Adipocyte (in vitro differentiated cells): ENCODE measurements around the gene NLGN1.
"Not testable (repeated sequence)": the region's sequence is repeated elsewhere in the genome, so short reads cannot be mapped to it uniquely, and the experiment has no call there.

ENCODE experiments used
- DNase-seq: peaks from one replicate; pipeline ENCODE4 v3.0.0-alpha.2; 2015; ENCODE audit warnings: low read depth
- H3K27me3 ChIP-seq: replicated peaks from 2 replicates; pipeline ENCODE4 v1.7.0; 2013; ENCODE audit warnings: mild to moderate bottlenecking, low read length, moderate library complexity; ENCODE audit not compliant: control insufficient read depth, insufficient read depth
- H3K36me3 ChIP-seq: 2 replicates; pipeline ENCODE4 v1.7.0; 2013; ENCODE audit warnings: low read length, mild to moderate bottlenecking, moderate library complexity; ENCODE audit not compliant: control insufficient read depth, insufficient read depth, severe bottlenecking
- H3K4me1 ChIP-seq: 2 replicates; pipeline ENCODE4 v1.7.0; 2013; ENCODE audit warnings: mild to moderate bottlenecking, low read length, moderate library complexity; ENCODE audit not compliant: control insufficient read depth, insufficient read depth
- H3K4me3 ChIP-seq: 2 replicates; pipeline ENCODE4 v1.7.0; 2013; ENCODE audit warnings: mild to moderate bottlenecking, low read length, moderate library complexity
- H3K9ac ChIP-seq: 2 replicates; pipeline ENCODE4 v1.7.0; 2013; ENCODE audit warnings: mild to moderate bottlenecking, low read length, moderate library complexity
- H3K9me3 ChIP-seq: 2 replicates; pipeline ENCODE4 v1.7.0; 2013; ENCODE audit warnings: mild to moderate bottlenecking, low read length, moderate library complexity; ENCODE audit not compliant: control insufficient read depth

The NLGN1 gene

GRCh38 chr3:173430576-173430975 lies 33.0 kb downstream of the NLGN1 start:
- DNase-seq: no peak
- Histone ChIP-seq H3K27me3 (no peaks in the 10 kb centered on the region), H3K4me3 (no peak overlapping the region), H3K9ac (no peak overlapping the region), H3K4me1 (no peaks in the 10 kb centered on the region), H3K36me3 (no peaks in the 10 kb centered on the region), H3K9me3 (peaks cover 16% of the 10 kb centered on the region)

GRCh38 chr3:173439004-173439403 lies 41.5 kb downstream of the NLGN1 start:
- H3K9ac ChIP-seq: no peak overlapping the region
- DNase-seq: no peak
- no peaks in the 10 kb centered on the region for H3K27me3 ChIP-seq
- no peaks in the 10 kb centered on the region for H3K36me3 ChIP-seq
- H3K4me1 ChIP-seq: no peaks in the 10 kb centered on the region
- no peak overlapping the region for H3K4me3 ChIP-seq
- no peaks in the 10 kb centered on the region for H3K9me3 ChIP-seq

DNA sequence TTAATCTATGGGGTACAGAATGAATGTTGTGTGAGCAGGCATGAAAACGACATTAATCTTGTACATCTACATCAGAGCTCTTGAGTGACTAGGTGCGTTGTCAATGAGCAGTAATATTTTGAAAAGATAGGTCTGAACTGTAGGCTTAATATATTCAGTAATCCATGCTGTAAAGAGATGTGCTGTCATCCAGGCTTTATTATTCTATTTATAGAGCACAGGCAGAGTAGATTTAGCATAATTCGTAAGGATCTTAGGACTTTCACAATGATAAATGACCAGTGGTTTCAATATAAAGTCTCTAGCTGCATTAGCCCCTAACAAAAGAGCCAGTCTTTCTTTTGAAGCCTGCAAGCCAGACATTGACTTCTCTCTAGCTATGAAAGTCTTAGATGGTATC lies 43.0 kb downstream of the NLGN1 start:
- no peaks in the 10 kb centered on the region for H3K36me3 ChIP-seq
- no peak for DNase-seq
- no peak overlapping the region for H3K9ac ChIP-seq
- no peaks in the 10 kb centered on the region for H3K27me3 ChIP-seq
- no peak overlapping the region for H3K4me3 ChIP-seq
- H3K9me3 ChIP-seq: no peaks in the 10 kb centered on the region
- no peaks in the 10 kb centered on the region for H3K4me1 ChIP-seq

DNA sequence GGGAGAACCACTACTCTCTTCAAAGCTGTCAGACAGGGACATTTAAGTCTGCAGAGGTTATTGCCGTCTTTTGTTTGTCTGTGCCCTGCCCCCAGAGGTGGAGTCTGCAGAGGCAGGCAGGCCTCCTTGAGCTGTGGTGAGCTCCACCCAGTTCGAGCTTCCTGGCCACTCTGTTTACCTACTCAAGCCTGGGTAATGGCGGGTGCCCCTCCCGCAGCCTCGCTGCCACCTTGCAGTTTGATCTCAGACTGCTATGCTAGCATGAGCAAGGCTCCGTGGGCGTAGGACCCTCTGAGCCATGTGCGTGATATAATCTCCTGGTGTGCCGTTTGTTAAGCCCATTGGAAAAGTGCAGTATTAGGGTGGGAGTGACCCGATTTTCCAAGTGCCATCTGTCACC lies 54.0 kb downstream of the NLGN1 start:
- not testable (repeated sequence) for H3K4me1 ChIP-seq, H3K27me3 ChIP-seq, H3K36me3 ChIP-seq, H3K9me3 ChIP-seq, H3K9ac ChIP-seq, H3K4me3 ChIP-seq, DNase-seq

GRCh38 chr3:173463250-173463649 lies 65.7 kb downstream of the NLGN1 start:
- H3K9ac ChIP-seq: no peak overlapping the region
- no peaks in the 10 kb centered on the region for H3K27me3 ChIP-seq
- H3K9me3 ChIP-seq: no peaks in the 10 kb centered on the region
- no peaks in the 10 kb centered on the region for H3K36me3 ChIP-seq
- no peaks in the 10 kb centered on the region for H3K4me1 ChIP-seq
- DNase-seq: no peak
- H3K4me3 ChIP-seq: no peak overlapping the region

DNA sequence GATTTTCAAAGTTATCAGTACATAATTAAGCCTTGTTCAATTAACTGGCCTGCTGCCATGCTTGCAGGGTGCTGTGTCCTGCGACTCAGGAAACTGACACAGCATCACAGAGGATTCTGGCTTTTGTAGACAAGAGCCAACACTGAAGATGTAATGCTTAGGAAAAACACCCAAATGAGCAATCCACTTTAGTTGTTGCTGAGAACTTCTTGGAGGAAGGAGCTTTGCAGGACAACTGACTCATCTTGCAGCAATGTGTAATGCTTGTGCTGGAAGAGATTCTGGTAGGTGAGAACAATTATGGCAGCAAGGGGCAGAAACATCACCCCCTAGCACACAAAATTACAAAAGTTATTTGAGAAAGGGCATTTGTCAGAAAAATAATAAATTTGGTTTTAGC lies 67.6 kb downstream of the NLGN1 start:
- Histone ChIP-seq H3K27me3 (no peaks in the 10 kb centered on the region), H3K9me3 (no peaks in the 10 kb centered on the region), H3K9ac (no peak overlapping the region), H3K36me3 (no peaks in the 10 kb centered on the region), H3K4me1 (no peaks in the 10 kb centered on the region), H3K4me3 (no peak overlapping the region)
- DNase-seq: peak; percentile 55

- Histone ChIP-seq H3K36me3 (no peaks in the 10 kb centered on the region), H3K4me3 (no peak overlapping the region), H3K9me3 (no peaks in the 10 kb centered on the region), H3K4me1 (no peaks in the 10 kb centered on the region), H3K27me3 (no peaks in the 10 kb centered on the region), H3K9ac (no peak overlapping the region)
- no peak for DNase-seq
These were observed 68.5 kb downstream of the NLGN1 start for GRCh38 chr3:173465898-173466678.

DNA sequence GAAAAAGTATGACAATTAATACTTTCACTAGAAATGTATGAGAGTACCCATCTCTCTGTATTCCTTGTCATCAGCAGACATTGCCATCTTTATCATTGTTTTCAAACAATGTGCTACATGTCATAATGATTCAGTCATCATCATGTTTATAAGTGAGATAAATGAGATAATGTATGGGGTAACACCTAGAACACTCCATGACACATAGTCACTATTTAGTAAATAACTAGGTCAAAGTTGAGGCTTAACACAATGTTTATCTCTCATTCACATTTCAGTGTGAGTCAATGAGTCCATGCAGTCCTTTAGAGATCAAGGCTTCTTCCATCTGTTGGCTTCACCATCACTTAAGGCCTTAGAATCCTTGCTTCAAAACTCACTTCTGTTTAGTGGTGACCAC lies 70.0 kb downstream of the NLGN1 start:
- Histone ChIP-seq H3K36me3 (no peaks in the 10 kb centered on the region), H3K4me1 (no peaks in the 10 kb centered on the region), H3K9me3 (no peaks in the 10 kb centered on the region), H3K4me3 (no peak overlapping the region), H3K27me3 (no peaks in the 10 kb centered on the region), H3K9ac (no peak overlapping the region)
- no peak for DNase-seq

GRCh38 chr3:173473237-173473636 lies 75.7 kb downstream of the NLGN1 start:
- no peak for DNase-seq
- no peaks in the 10 kb centered on the region for H3K9me3 ChIP-seq
- H3K36me3 ChIP-seq: no peaks in the 10 kb centered on the region
- H3K9ac ChIP-seq: no peak overlapping the region
- no peaks in the 10 kb centered on the region for H3K27me3 ChIP-seq
- H3K4me3 ChIP-seq: no peak overlapping the region
- H3K4me1 ChIP-seq: no peaks in the 10 kb centered on the region

DNA sequence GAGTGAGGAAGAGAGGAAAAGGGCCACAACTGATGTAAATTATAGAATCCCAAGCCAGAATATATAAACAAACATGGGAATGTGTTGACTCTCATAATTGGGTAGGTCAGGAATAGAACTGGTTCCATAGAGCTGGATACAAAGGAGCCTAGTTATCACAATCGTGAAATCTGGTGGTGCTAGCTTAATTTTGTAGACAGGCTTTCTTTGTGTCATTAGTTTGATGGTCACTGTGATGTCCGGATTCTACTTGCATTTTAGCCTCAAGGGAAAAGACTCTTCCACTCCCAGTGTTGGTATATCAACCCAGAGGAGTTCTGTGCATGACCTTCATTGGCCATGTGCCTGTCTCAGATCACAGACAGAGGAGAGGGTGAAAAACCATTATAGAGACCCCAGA lies 81.8 kb downstream of the NLGN1 start:
- no peak for DNase-seq
- Histone ChIP-seq H3K4me1 (no peaks in the 10 kb centered on the region), H3K27me3 (no peaks in the 10 kb centered on the region), H3K4me3 (no peak overlapping the region), H3K9me3 (no peaks in the 10 kb centered on the region), H3K9ac (no peak overlapping the region), H3K36me3 (no peaks in the 10 kb centered on the region)

- no peaks in the 10 kb centered on the region for H3K9me3 ChIP-seq
- H3K4me1 ChIP-seq: peaks cover 9% of the 10 kb centered on the region
- peak; percentile 5 for DNase-seq
- no peak overlapping the region for H3K4me3 ChIP-seq
- no peak overlapping the region for H3K9ac ChIP-seq
- no peaks in the 10 kb centered on the region for H3K27me3 ChIP-seq
- H3K36me3 ChIP-seq: no peaks in the 10 kb centered on the region
These were observed 104.5 kb downstream of the NLGN1 start for GRCh38 chr3:173501931-173502489.
